HG03469 (cell line): Measurements from ENCODE around the gene CFAP77.

Experiments used
- ATAC-seq: cut with Tn5 transposase; IDR thresholded peaks from one replicate; pipeline ENCODE4 v1.9.1; 2021; ENCODE audit warnings: mild to moderate bottlenecking, moderate library complexity, moderate number of reproducible peaks; ENCODE audit not compliant: unreplicated experiment

Gene CFAP77

GRCh38 chr9:132572921-132573320 lies 162.9 kb downstream of the CFAP77 start:
- no peak for ATAC-seq

GRCh38 chr9:132575005-132575609 lies 165.1 kb downstream of the CFAP77 start:
- no peak for ATAC-seq

- no peak for ATAC-seq
These were observed 165.8 kb downstream of the CFAP77 start for GRCh38 chr9:132575811-132576210.

GRCh38 chr9:132577119-132577518 lies 167.1 kb downstream of the CFAP77 start:
- ATAC-seq: no peak

DNA sequence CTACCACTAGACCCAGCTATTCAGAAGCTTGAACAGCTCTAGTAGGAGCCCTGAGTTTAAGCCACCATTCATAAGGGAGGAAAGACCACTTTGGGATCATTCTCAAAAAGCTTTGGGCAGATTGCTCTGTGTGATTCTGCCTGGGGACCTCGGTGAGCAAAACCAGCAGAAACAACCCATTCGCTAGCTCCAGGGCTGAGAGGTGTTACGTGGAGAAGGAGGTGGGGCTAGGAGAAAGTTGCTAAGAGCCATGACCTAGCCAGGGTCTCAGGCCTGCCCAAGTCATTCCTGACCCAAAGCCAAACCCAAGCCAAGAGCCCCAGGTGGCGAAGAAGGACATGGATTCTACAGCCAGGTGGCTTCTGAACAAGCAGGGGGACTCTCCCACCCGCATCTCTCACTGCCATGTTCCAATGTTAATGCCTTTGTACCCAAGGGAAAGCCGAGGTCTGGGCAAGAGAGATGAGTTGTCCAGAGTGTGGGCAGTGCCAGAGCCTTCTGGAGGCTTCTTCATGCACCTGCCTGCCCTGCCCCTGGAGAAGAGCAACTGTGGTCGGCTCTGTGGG lies 168.4 kb downstream of the CFAP77 start:
- ATAC-seq: no peak

DNA sequence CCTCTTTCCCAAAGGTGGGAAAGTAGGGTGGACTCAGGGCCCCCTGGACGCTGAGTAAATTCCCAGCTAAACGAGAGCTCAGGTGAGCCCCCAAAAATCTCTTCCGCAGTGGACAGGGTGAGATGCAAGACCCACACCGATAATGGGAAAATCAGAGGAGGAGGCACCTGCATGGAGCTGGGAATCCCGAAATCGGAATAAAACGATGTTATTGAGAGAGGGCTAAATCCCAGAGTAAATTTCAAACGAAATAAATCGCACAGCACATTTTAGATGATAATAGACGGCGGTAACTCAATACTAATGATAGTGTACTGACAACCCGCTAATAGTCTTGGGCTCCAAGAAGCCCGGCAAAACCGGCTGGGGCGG lies 169.4 kb downstream of the CFAP77 start:
- ATAC-seq: no peak

DNA sequence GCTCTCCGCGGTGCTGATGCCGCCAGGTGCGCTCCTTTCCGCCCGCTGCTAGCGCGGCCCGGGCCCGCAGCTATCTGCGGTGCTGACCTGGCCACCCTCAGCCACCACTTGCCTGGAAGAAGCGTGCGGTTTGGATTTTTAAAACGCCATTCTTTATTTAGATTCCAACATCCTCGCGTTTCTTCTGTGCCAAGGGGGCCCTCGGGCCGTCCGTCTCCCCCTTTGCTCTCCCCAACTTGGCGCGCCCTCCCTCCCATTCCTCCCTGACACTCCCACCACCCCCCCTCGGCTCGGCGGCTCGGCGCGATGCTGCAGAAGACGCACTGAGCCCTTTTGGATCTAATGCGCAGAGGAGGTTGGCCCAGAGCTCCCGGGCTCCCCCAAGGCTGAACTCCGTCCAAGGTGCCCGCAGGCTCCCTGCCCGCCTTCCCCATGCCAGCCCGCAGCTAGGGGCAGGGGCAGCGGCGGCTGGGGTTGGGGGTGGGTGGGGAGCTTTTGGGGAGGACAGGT lies 172.3 kb downstream of the CFAP77 start, which contains the start of gene BARHL1:
TSS of gene BARHL1 (plus strand) at position 331 of the 510 bp plus-strand sequence. CDS start 192 bp downstream, outside the sequence.
- no peak for ATAC-seq

DNA sequence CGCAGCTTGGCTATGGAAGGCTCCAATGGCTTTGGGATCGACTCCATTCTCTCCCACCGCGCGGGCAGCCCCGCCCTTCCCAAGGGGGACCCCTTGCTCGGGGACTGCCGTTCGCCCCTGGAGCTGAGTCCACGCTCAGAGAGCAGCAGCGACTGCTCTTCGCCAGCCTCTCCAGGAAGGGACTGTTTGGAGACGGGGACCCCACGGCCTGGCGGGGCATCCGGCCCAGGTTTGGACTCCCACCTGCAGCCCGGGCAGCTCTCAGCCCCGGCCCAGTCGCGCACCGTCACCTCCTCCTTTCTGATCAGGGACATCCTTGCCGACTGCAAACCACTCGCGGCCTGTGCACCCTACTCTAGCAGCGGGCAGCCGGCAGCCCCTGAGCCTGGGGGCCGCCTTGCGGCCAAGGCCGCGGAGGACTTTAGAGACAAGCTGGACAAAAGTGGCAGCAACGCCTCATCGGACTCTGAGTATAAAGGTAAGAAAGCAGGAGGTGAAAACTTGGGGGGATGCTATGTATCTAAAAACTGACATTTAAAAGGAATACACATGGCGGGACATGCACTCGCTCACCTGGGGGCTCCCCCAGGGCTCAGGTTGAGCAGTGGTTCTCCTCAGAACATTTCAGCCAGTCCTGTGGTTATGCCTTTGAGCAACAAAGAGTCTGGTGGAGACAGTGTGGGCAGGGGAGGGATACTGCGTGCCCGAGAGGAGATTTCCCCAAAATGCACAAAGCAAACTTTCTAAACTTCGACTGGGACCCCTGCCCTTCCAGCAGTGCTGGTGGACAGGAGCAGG lies 173.0 kb downstream of the CFAP77 start:
- no peak for ATAC-seq

DNA sequence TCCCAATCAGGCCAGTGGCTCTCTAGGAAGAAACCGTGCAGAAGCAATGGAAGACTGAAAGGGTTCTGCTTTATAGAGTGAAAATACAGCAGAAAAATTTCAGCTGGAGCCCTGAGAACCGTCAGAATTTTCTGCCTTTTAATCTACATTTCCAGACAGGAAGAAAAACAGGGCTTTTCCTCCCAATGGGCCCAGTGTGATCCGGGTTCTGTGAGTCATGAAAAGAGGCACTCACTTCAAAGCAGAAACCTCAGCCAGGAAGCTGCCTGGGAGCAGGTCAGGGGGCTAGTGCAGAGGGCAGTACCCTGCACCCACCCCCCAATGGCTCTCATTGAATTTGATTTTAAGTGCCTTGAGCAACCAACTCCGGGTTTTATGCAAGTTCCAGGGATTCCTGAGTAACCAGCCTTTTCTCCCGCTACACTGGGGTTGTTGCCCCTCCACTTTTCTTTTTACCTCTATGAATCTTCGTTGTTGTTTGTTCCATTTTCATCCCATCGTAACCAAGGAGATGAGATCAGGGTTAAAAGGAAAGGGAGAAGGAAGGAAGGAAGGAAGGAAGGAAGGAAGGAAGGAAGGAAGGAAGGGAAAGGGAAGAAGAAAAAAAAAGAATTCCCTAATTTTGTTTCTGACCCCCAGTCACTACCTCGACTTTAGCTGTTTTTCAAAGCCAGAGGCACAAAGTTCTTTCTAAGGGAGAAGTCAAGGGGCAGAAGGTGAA lies 173.7 kb downstream of the CFAP77 start:
- no peak for ATAC-seq

GRCh38 chr9:132584601-132585560 lies 174.9 kb downstream of the CFAP77 start:
- ATAC-seq: no peak

DNA sequence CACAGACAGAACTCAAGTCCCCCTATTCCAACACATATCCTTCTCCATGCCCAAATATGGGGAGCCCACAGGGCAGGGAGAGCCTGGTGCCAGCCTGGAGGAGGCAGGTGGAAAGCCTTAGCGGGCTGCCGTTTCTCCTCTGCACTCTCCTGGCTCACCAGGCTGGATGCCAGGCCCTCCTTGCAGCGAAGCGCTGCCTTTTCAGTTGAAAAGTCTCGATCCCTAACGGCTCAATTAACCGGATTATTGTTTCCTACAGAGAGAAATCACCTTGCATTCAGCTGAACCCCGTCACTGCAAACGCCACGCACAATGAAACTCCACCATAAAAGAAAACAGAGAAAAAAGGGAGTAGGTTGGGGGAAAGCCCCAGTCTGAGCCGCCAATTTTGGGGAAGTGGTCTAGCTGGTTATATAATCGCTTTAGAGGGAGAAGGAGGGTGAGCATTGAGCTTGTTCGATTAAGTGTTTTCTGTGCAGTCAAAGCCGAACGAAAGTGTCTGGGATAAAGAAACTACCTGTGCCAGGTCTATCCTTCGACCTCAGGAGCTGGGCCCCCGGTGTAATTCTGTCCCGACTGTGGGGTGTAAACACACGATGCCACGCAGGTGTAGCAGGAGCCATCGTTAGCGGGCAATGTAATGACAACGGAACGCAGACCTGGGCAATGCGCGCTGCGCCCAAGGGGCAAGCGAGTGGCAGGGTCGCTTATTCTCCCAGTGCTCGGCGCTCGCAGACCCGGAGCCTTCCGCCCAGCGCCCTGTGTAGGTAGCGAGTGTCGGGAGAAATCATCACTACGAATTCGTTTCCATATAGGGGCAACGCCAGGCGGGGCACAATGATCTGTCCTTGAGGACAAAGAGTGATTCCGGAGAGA lies 176.2 kb downstream of the CFAP77 start:
- ATAC-seq: no peak

- ATAC-seq: no peak
These were observed 177.0 kb downstream of the CFAP77 start for GRCh38 chr9:132586830-132587591.

GRCh38 chr9:132587592-132587955 lies 177.6 kb downstream of the CFAP77 start:
- no peak for ATAC-seq

DNA sequence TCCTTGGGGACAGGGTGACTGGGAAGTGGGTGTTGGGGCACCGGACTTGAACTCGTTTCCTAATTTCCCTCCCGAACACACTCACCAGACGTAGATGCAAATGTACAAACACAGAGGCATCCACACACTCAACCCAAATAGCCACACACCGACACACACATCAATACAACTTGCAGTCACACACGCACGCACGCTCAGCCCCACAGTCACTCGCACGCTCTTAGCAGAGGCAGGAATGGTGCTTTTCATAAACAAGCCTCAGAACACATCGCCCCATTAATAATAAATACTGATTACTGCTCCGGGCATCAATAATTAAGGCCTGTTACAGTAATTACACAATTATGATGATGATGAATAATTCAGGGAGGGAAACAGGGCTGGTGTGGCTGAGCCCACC lies 178.1 kb downstream of the CFAP77 start:
- ATAC-seq: no peak

GRCh38 chr9:132588501-132589147 lies 178.6 kb downstream of the CFAP77 start:
- no peak for ATAC-seq

GRCh38 chr9:132589148-132590036 lies 179.4 kb downstream of the CFAP77 start:
- no peak for ATAC-seq

DNA sequence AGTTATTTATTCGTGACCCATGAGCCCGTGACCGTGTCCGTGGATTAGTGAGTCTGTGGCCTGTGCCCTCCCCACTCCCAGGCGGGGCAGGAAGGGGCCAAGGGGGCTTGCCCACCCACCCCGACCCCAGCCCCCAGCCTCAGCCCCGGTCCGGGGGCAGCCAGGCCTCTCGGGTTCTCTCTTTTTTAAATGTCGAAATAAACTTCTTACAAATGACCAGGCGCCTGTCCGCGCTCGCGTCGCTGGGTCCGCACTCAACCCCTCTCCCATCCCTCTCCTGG lies 180.0 kb downstream of the CFAP77 start:
- ATAC-seq: no peak
